ENCODE data around the gene NR1H2.
A peak's percentile ranks its signal among the peaks of the same experiment; 100 is the strongest.

DNA sequence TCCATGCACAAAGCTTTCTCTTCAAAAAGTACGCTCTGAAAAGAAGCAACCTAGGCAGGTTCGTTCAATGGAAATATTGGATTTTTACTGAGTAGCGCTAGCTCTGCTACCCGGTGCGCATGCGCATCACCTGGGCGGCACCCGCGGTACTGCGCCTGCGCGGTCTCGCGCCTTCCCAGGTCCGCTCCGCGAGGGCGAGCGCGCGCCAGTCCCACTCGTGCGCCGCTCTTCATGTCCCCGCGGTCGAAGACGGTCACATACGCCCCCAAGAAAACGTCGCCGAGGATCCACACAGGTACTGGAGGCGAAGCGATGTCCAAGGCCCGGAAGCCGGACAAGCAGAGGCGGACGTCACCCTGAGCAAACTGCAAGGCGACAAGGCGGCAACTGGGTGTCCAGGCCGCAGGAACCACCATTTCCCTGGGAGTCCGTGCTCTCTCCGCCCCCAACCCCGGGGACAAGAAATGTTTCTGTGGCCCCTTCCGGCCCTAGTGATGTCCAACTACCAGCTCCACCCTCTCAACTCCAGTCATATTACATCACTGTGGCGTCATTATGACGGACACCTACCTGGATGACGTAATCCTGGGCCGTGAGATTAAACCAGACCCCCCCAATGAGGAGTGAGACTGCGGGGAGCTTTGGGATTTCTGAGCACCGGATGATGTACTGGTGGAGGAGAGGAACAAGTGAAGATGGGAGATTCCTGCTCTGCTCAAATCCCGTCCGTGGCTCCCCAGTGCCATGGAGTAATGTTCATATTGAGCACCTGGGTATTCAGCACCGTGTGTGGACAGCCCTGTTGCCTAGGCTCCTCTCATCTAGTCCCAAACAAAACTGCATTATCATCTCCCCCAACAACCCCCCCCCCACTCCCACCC is 42.3 kb upstream of the NR1H2 start:
- TF ChIP-seq, protein P1, sequence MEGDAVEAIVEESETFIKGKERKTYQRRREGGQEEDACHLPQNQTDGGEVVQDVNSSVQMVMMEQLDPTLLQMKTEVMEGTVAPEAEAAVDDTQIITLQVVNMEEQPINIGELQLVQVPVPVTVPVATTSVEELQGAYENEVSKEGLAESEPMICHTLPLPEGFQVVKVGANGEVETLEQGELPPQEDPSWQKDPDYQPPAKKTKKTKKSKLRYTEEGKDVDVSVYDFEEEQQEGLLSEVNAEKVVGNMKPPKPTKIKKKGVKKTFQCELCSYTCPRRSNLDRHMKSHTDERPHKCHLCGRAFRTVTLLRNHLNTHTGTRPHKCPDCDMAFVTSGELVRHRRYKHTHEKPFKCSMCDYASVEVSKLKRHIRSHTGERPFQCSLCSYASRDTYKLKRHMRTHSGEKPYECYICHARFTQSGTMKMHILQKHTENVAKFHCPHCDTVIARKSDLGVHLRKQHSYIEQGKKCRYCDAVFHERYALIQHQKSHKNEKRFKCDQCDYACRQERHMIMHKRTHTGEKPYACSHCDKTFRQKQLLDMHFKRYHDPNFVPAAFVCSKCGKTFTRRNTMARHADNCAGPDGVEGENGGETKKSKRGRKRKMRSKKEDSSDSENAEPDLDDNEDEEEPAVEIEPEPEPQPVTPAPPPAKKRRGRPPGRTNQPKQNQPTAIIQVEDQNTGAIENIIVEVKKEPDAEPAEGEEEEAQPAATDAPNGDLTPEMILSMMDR (conservative IDR thresholded peaks at IDR 0.05; ENCODE audit: low read depth in 2 of 2) = no peak
- TF ChIP-seq EZH2 (IDR thresholded peaks at IDR 0.05; ENCODE audit: low read depth, unreplicated experiment) (no peak), POLR2AphosphoS5 (IDR thresholded peaks at IDR 0.05; ENCODE audit: low read depth) (peak; percentile 97), EZH2phosphoT487 (IDR thresholded peaks at IDR 0.05; ENCODE audit: unreplicated experiment) (no peak), ZNF114 (CRISPR knock-in tag; IDR thresholded peaks at IDR 0.05) (no peak), JUNB (IDR thresholded peaks at IDR 0.05; ENCODE audit: unreplicated experiment) (no peak), CREB1 (CRISPR knock-in tag; IDR thresholded peaks at IDR 0.05; ENCODE audit: low read depth) (no peak), STAT1 (IDR thresholded peaks at IDR 0.05; ENCODE audit: unreplicated experiment) (no peak), ZNF331 (CRISPR knock-in tag; IDR thresholded peaks at IDR 0.05; ENCODE audit: low read depth) (no peak), NANOG (IDR thresholded peaks at IDR 0.05; ENCODE audit: borderline replicate concordance) (no peak)
- TF ChIP-seq, protein P2, sequence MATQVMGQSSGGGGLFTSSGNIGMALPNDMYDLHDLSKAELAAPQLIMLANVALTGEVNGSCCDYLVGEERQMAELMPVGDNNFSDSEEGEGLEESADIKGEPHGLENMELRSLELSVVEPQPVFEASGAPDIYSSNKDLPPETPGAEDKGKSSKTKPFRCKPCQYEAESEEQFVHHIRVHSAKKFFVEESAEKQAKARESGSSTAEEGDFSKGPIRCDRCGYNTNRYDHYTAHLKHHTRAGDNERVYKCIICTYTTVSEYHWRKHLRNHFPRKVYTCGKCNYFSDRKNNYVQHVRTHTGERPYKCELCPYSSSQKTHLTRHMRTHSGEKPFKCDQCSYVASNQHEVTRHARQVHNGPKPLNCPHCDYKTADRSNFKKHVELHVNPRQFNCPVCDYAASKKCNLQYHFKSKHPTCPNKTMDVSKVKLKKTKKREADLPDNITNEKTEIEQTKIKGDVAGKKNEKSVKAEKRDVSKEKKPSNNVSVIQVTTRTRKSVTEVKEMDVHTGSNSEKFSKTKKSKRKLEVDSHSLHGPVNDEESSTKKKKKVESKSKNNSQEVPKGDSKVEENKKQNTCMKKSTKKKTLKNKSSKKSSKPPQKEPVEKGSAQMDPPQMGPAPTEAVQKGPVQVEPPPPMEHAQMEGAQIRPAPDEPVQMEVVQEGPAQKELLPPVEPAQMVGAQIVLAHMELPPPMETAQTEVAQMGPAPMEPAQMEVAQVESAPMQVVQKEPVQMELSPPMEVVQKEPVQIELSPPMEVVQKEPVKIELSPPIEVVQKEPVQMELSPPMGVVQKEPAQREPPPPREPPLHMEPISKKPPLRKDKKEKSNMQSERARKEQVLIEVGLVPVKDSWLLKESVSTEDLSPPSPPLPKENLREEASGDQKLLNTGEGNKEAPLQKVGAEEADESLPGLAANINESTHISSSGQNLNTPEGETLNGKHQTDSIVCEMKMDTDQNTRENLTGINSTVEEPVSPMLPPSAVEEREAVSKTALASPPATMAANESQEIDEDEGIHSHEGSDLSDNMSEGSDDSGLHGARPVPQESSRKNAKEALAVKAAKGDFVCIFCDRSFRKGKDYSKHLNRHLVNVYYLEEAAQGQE (IDR thresholded peaks at IDR 0.05; ENCODE audit: unreplicated experiment) = no peak
- TF ChIP-seq, protein P3, sequence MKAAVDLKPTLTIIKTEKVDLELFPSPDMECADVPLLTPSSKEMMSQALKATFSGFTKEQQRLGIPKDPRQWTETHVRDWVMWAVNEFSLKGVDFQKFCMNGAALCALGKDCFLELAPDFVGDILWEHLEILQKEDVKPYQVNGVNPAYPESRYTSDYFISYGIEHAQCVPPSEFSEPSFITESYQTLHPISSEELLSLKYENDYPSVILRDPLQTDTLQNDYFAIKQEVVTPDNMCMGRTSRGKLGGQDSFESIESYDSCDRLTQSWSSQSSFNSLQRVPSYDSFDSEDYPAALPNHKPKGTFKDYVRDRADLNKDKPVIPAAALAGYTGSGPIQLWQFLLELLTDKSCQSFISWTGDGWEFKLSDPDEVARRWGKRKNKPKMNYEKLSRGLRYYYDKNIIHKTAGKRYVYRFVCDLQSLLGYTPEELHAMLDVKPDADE (IDR thresholded peaks at IDR 0.05) = no peak; the same call in 1 of the 2 replicates
- TF ChIP-seq, protein P4, sequence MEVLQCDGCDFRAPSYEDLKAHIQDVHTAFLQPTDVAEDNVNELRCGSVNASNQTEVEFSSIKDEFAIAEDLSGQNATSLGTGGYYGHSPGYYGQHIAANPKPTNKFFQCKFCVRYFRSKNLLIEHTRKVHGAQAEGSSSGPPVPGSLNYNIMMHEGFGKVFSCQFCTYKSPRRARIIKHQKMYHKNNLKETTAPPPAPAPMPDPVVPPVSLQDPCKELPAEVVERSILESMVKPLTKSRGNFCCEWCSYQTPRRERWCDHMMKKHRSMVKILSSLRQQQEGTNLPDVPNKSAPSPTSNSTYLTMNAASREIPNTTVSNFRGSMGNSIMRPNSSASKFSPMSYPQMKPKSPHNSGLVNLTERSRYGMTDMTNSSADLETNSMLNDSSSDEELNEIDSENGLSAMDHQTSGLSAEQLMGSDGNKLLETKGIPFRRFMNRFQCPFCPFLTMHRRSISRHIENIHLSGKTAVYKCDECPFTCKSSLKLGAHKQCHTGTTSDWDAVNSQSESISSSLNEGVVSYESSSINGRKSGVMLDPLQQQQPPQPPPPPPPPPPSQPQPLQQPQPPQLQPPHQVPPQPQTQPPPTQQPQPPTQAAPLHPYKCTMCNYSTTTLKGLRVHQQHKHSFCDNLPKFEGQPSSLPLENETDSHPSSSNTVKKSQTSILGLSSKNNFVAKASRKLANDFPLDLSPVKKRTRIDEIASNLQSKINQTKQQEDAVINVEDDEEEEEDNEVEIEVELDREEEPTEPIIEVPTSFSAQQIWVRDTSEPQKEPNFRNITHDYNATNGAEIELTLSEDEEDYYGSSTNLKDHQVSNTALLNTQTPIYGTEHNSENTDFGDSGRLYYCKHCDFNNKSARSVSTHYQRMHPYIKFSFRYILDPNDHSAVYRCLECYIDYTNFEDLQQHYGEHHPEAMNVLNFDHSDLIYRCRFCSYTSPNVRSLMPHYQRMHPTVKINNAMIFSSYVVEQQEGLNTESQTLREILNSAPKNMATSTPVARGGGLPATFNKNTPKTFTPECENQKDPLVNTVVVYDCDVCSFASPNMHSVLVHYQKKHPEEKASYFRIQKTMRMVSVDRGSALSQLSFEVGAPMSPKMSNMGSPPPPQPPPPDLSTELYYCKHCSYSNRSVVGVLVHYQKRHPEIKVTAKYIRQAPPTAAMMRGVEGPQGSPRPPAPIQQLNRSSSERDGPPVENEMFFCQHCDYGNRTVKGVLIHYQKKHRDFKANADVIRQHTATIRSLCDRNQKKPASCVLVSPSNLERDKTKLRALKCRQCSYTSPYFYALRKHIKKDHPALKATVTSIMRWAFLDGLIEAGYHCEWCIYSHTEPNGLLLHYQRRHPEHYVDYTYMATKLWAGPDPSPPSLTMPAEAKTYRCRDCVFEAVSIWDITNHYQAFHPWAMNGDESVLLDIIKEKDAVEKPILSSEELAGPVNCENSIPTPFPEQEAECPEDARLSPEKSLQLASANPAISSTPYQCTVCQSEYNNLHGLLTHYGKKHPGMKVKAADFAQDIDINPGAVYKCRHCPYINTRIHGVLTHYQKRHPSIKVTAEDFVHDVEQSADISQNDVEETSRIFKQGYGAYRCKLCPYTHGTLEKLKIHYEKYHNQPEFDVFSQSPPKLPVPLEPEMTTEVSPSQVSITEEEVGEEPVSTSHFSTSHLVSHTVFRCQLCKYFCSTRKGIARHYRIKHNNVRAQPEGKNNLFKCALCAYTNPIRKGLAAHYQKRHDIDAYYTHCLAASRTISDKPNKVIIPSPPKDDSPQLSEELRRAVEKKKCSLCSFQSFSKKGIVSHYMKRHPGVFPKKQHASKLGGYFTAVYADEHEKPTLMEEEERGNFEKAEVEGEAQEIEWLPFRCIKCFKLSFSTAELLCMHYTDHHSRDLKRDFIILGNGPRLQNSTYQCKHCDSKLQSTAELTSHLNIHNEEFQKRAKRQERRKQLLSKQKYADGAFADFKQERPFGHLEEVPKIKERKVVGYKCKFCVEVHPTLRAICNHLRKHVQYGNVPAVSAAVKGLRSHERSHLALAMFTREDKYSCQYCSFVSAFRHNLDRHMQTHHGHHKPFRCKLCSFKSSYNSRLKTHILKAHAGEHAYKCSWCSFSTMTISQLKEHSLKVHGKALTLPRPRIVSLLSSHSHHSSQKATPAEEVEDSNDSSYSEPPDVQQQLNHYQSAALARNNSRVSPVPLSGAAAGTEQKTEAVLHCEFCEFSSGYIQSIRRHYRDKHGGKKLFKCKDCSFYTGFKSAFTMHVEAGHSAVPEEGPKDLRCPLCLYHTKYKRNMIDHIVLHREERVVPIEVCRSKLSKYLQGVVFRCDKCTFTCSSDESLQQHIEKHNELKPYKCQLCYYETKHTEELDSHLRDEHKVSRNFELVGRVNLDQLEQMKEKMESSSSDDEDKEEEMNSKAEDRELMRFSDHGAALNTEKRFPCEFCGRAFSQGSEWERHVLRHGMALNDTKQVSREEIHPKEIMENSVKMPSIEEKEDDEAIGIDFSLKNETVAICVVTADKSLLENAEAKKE (CRISPR knock-in tag; IDR thresholded peaks at IDR 0.05) = no peak

All from GM23338 (cell line).